ENCODE data around the gene EPS8.

DNA sequence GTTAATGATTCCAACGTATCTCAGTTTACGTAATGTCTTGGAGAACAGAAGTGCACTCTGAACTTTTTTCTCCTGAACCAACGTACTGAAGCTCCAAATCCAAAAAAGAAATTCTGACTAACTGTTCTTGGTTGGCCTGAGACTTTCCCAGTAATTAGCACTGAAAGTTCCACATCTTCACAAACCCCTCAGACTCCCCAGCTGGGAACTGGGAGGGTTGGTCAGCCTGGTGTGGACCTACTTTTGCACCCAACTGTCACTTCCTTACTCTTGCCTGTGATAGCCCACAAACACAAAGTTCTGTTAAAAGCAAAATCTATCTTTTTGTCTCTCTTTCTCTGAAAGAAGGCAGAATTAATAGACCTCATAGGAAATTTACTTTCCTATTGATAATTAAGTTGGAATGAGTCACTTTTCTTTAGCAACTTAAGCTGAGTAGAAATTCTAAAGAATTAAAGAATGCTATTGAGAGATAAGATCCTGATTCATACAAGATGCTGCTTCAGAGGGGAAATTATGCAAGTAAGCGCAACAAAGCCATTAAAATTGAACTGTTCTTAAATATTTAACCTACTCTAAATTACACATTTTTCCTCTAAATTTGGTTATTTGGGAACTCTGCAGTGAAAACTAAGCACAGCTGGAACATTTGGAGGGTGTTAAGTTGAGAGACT is 155.0 kb downstream of the EPS8 start:
- TF ChIP-seq CTCF (IDR thresholded peaks at IDR 0.05; ENCODE audit: low read length) (no peak), EZH2 (IDR thresholded peaks at IDR 0.05; ENCODE audit: borderline replicate concordance, low read length) (no peak)

Measured in OCI-LY1 (cell line).